Measurements from ENCODE around the gene DNAJC10. TPM values are rescaled to one million over a fixed set of nuclear protein-coding genes. Genes with fewer than 3 reads are reported as not detected.

DNAJC10 gene
- polyA plus RNA-seq, 1 donor = 52.3 TPM

DNA sequence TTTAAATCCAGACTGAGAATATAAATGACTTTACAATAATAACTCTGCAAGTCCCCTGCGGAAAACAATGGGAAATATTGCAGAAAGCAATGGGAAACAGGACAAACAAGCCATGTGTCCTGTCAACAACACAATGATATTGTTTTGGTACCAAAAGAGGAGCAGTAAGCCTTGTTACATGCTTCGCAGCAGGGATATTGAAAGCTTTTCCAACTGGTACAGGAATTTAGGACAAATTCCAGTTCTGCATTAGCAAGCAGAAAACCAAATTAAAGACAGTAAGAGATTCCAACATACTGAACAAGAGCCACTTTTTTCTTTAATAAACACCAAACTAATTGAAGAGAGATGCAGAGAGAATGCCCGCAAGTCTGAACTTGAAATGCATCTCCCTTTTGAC lies 120.4 kb downstream of the DNAJC10 start:
- DNase-seq = no peak

Other genes starting within 250 kb of the DNAJC10 start
- 40.4 TPM for gene FRZB, start 150.4 kb downstream of the DNAJC10 start, polyA plus RNA-seq (ENCODE audit: insufficient read length)

All from hindlimb muscle (tissue), 1 donor.